Superior temporal gyrus (tissue), 1 donor: ENCODE data around the gene NCL.
"Not testable (repeated sequence)": the region's sequence is repeated elsewhere in the genome, so short reads cannot be mapped to it uniquely, and the experiment has no call there.

Source experiments
- DNase-seq: peaks from one replicate; pipeline ENCODE4 v3.0.0-alpha.2; 2016; ENCODE audit errors: extremely low spot score

Gene NCL

DNA sequence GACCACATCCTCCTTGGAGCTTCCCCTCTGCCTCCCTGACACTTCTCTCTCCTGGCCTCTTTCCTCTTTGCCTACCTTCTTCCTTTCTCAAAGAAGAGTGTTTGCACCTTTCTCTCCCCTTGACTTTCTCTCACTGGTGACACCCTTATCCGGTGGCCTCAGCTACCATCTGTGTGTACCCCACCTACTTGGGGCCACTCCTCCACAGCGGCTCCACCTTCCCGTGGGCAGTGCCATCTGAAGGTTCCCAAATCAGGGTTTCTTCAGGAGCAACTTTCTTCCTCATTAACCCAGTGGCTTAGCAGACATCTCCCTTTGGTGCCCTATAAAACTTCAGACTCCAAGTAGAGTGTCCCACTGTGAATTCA lies 5.3 kb upstream of the NCL start:
- DNase-seq: no peak

DNA sequence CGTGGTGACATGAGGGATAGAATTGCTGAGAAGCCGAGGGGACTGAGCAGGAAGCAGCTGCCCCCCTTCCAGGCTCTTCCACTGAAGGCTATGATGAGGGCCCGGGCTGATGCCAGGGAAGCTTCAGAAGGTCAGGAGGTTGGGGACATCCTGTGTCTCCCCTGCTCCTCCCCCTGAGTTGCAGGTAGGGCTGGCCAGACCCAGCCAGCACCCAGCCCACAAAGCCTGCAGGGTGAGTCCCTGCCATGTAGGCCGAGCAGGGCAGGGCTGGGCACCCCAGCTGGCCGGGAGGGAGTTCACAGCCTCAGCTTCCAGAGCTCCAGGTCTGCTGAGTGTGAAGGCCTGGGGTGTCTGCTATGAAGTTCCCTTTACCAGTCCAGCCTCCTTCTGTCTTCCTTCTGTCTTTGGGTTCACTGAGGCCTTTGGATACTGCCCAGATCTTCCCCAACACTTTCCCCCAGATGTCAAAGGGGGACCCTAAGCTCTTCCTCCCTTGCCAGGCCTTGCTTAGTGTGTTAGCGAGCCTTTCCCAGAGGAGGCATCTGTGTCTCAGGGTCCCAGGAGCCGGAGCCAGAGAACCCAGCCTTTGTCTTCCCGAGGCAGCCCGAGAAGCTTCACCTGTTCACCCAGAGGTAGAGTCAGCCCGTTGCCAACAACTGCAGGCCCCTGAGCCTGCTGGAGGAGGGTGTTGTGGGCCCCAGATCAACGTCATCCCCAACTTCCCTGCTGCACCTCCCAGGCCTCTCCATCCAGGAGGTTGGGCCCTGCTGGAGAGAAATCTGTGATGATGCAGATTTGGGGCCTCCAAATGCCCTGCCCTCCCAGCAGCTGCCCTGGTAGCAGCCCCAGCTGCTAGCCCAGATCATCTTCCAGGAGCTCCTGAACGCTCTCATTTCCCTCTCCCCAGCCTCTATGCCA lies 3.6 kb upstream of the NCL start:
- DNase-seq: no peak

DNA sequence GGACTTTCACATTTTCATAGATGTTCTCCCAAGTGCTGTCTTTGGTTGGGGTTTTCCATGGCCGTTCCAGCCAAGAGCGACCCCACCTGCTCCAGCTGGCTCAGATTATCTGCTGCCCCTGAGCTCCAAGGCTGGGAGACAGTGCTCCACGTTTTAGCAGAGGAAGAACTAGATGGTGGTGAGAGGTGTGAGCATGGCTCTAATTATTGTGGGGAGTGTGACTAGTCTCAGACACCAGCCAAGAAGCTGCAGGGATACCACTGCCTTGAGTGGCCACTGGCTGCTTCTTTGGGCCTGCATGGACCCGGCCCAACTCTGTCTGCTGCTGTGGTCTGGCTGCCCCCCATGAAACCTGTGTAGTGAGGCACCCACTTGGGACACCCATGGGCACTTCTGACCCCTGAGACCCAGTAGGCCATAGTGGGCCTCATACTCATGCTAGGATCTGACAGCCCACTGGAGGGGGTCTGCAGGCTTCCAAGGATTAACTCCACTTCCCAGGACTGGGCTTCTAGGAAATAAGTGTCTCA lies 2.8 kb upstream of the NCL start:
- no peak for DNase-seq

DNA sequence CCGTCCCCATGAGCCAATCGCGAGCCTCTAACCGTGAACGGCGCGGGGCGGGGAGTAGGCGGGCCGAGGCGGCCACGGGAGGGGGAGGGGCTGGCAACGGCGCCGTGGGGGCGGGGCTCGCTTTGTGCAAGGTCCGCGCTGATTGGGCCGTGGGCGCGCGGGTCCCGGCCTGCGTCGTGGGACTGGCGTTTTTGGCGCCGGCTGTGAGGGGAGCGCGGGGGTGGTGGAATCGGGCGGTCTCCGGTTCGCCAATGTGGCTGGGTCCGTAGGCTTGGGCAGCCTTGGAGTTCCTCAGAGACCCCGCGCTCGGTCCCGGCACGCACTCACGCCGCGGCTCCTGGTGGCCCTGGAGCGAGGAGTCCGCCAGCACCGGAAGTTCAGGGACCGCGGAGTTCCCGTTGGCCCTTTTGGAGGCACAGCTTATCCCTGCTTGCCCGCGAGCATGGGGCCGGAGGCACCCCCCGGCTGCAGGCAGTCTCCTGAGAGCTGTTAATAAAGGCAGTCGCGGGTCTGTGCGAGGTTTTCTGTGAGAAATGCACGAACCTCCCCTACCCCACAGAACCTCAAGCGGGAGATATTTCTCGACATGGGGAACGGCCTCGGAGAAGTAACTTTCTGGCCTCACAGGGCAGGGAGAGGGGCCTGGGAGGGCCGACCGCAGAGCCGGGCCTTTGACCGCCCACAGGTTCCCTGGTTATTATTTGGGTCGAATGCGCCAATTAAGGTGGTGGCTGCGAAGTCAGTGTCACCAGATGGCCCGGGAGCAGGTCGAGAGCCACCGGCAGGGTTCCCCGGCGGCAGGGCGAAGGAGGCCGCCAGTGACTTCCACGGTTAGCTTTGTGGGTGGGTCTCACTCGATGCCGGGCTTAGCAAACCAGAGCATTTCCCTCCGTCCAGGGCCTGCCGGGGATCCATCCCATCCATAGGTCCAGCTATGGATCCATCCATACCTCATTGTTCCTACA lies 574 bp upstream of the NCL start:
- DNase-seq: peak; percentile 96

DNA sequence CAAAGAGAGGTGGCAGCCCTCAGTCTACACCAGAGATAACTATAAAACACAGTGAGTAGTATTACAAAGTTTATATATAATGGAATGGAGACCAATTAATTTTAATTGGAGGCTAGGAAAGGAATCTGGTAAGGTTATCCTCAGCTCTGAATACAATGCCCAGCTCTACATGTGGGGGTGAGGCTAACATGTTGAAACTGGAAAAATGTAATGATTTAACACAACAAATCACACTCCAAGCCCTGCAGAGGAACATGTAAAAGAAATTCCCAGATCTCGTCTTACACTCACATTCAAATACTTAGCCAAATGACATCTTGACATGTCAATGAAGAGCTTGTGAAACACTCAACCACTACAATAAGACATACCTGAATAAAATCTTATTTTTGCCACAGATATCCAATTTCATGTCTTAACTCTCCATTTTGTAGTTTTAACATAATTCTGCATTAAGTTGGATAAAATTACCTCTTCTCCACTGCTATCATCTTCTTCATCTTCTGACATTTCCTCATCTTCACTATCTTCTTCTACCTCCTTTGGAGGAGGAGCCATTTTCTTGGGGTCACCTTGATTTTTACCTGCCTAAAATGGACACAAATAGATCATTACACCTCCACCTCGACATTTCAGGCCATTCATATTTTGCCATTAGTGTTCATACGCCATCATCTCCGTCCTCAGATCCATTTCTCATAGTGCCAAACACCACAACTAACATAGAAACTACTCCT lies 1.4 kb downstream of the NCL start:
- no peak for DNase-seq

DNA sequence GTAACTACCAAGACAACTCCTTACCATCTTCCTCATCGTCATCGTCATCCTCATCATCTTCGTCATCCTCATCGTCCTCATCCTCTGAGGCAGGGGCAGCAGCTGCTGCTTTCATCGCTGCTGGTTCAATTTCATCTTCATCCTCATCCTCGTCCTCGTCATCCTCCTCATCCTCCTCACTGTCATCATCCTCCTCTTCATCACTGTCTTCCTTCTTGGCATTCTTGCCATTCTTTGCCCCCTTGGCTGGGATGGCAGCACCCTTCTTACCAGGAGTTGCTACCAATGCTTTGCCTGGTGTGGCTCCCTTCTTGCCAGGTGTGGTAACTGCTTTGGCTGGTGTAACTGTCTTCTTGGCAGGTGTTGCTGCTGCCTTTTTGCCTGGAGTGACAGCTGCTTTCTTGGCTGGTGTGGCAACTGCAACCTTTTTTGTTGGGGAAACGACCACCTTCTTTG lies 2.7 kb downstream of the NCL start:
- no peak for DNase-seq

DNA sequence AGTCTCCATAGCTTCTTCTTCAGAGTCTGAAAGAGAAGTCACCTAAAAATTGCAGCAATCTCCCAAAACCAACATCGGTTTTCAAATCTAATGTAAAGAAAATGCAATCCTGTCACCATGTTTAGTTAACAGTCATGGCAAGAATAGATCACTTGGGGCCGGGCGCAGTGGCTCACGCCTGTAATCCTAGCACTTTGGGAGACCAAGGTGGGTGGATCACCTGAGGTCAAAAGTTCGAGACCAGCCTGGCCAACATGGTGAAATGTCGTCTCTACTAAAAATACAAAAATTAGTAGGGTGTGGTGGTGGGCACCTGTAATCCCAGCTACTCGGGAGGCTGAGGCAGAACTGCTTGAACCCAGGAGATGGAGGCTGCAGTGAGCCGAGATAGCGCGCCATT lies 3.4 kb downstream of the NCL start:
- not testable (repeated sequence) for DNase-seq

DNA sequence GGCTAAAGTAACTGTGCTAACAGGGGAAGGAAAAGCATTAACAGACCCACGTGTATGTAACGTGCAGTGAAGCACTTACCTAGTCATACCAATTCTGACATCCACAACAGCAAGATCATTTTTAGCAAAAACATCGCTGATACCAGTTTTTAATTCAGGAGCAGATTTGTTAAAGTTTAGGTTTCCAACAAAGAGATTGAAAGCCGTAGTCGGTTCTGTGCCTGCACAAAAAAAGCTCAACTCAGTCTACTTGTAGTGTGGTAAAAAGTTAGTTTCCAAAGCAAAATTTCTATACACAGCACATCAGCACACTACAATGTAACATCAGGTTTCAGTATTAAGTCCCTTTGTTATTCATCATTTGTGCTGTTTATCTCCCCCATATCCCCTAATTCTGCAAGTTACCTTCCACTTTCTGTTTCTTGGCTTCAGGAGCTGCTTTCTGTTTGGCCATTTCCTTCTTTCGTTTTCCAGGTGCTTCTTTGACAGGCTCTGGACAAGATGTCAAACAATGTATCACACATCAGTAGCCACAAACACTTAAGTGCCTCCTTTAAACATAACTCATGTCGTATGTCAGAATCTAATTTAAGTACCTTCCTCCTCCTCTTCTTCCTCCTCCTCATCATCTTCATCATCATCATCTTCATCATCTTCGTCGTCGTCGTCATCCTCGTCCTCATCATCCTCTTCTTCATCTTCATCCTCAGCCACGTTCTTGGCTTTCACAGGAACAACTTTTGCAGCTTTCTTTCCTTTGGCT lies 4.0 kb downstream of the NCL start:
- DNase-seq: no peak

DNA sequence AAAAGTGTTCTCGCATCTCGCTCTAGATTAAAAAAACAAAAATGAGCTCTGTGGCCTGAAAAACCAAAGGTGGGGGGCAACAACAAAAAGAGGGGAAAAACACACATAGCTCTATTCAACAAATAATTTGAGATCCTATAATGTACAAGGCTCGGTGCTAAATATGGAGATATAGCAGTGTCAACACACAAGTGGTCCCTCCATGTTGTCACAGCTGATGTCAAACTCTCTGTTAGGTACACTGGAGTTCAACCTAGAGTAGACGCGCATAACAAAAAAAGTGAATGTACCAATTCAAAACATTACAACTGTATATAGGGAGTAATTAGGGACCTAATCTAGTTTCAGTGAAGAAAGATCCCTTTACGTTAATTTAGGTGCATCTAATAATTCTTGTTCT lies 5.9 kb downstream of the NCL start:
- no peak for DNase-seq

DNA sequence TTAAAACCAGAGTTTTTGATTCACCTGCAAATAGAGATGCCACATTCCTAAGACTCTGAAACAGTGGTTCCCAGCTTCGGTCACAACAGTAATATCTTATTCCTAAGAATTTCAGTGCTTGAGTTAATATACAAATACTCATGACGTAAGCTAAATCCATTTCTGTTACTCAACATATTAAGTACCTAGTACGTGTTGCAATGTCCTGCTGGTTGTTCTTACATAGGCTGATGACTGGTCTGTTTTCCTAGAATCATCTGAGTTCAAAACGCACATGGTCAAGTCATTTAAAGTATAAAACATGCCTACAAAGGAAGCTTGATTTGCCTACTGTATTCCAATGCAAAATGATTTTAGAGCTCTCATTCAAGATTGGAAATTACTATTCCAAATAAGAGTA lies 7.2 kb downstream of the NCL start:
- DNase-seq: no peak

DNA sequence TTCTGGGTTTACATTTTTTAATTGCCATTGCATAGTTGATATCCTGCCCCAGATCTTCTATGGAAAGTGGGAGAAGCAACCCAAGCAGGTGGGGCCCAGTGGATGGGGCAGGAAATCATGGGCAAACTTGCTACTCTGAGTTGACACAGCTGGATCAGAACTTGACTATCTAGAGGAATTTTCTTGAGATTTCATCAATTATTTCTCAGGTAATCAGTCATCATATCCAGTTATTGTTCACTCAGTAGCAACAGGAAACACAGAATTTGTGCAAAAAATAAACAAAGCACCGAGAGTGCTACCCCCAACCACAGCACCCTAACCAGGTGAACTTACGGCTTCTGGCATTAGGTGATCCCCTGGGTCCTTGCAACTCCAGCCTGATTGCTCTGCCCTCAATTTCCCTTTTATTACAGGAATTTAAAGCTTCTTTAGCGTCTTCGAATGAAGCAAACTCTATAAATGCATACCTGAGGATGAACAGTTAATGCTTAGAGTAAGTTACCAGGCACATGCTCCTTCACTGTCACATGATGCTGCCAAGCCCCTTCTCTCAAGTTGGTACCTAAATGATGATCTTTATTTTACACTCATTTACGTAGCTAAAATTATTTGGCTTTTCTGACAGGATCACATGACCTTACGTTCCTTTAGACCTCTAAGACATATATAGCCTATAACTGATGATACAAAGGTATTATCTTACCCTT lies 7.8 kb downstream of the NCL start:
- no peak for DNase-seq

DNA sequence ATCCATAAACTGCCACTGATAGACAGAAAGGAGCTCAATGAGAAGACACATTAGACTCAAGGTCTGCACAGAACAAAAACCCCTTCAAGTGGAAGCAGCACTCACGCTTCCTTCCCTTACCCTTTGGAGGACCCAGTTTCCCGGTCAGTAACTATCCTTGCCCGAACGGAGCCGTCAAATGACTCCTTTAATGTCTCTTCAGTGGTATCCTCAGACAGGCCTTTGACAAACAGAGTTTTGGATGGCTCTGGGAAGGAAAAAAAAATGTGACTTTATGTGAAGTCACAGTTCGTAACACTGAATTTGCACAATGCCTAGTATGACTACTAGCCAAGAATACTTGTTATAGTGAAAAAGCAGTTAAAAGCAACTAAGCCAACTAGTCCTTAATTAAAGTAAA lies 8.4 kb downstream of the NCL start:
- DNase-seq: no peak

DNA sequence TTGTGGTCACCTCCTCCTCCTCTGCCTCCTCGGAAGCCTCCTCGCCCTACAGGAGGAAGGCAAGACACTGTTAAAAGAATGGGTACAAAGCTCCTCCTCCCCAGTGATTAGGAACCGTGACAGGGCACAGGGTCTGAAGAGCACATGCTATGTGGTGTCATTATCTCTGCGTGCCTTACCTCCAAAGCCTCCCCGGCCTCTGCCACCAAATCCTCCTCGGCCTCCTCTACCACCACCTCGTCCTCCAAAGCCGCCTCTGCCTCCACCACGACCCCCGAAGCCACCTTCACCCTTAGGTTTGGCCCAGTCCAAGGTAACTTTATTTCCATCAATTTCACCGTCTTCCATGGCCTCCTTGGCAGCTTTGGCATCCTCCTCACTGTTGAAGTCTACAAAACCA lies 9.1 kb downstream of the NCL start:
- no peak for DNase-seq

DNA sequence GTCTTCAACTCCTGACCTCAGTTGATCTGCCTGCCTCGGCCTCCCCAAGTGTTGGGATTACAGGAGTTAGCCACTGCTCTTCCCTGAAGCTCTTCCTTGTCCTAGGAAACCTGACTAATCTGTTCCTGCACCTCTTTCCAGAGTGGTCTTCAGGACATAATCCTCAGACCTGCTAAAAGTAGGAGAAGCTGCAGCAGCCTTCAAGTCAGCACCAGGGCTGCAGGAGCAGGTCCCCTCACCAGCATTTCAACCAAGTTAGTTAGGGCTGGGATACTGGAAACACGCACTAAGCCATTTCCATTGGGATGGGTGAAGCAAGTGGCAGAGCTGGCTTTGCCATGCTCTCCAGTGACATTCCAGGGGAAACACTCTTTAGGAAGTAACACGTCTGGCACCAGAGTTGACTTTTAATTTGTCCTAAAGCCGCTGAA lies 9.9 kb downstream of the NCL start:
- DNase-seq: no peak

DNA sequence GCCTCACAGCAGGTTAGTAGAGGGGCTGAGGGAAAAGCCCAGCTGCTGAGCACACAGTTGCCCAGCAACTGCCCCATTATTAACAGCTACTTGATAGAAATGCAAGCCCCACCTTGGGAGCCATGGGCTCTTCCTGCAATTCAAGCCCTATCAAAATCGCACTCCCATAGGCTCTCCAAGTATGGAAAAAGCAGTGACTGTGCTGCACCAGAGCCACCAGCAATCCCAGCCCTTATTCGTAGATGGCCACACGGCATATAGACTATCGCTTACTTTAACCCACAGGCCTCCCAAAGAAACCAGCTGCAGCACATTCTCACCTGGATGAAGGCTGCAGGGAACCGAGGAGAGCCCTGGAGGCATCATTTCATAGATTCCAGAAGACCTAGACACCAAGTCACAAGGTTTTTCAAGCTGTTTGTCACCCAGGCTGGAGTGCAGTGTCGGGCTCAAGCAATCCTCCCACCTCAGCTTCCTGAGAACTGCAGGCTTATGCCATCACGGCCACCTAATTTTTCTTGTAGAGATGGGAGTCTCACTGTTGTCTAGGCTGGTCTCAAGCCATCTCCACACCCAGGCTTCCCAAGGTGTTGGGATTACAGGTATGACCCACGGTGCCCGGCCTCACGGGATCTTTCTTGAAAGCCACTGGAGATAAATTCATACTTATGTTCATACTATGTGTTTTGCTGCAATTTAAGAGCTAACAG lies 11.3 kb downstream of the NCL start:
- no peak for DNase-seq

DNA sequence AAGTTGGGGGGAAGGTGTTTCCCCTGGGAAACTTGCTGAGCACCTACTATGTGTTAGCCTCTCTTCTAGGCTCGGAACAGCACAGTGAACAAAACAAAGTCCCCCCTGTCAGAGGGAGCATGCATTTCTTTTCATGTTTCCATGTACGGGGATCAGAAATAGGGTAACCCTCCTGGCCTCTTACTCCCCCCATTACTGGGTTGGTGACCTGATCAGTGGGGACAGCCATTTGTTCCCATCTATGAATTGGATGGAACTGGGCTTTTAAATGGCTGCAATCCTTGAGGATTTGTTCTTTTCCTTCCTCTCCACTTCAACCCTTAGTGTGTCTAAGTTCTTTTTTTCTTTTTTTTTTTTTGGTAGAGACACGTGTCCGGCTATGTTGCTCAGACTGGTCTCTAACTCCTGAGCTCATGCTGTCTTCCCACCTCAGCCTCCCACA lies 13.7 kb downstream of the NCL start:
- no peak for DNase-seq

DNA sequence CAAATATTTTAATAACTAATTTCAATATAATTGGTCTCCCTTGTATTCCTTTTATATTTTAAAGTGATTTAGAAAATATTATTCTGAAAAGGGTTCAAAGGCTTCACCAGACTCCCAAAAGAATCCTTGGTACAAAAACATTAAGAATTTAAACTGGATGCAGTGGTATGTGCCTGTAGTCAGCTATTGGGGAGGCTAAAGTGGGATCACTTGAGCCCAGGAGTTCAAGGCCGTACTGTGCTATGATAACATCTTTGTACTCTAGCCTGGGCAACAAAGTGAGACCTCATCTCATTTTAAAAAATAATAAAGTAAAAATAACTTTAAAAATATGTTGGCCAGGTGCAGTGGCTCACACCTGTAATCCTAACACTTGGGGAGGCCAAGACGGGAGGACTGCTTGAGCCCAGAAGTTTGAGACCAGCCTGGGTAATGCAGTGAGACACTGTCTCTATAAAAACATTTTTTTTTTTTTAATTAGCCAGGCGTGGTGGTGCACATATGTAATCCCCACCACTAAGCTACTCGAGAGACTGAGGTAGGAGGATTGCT lies 14.7 kb downstream of the NCL start:
- no peak for DNase-seq

DNA sequence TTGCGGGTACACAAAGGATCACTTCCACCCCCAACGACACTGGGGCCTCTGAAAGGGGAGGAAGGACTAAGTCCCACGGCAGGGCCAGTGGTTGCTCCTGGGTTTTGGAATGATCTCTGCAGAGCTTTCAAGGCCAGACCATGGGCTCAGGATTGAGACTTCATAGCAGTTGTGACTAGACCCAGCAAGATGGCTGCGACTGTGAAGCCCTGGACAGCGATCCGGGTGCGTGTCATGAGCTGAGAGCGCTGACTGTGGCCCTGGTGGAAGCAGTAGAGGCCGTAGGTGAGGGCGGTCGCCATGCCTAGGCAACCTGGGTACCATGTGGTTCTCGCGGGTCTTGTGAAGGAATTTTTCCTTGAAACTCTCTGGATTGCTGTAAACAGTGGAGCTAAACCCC lies 27.3 kb downstream of the NCL start:
- DNase-seq: no peak

DNA sequence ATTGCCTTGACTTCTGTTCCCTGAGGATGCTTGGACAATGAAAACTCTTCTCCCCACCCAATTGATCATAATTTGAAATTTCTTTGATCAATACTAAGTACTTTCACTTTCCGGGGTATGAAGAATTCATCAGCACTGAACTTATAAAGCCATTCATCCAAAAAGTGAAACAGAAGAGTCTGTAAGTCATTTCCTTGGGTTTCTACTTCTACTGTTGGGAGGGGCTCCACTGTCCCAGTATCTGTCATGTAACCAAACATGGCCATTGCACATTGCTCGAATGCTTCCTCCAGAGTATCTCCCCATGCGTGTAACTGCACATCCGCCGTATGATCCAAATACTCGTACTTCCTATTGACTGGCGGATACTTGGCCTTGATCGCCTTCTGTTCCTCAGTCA lies 30.3 kb downstream of the NCL start:
- no peak for DNase-seq
